Stimulated activated CD4-positive, alpha-beta T cell treated with anti-CD3 and anti-CD28 coated beads, Interleukin-1b, Interleukin-23, amount 100 ng/mL, for 48 hours (primary cell): ENCODE data around the gene TMC1.

Source experiments
- DNase-seq: peaks from one replicate; pipeline ENCODE4 v3.0.0-alpha.2; 2020

TMC1 gene

DNA sequence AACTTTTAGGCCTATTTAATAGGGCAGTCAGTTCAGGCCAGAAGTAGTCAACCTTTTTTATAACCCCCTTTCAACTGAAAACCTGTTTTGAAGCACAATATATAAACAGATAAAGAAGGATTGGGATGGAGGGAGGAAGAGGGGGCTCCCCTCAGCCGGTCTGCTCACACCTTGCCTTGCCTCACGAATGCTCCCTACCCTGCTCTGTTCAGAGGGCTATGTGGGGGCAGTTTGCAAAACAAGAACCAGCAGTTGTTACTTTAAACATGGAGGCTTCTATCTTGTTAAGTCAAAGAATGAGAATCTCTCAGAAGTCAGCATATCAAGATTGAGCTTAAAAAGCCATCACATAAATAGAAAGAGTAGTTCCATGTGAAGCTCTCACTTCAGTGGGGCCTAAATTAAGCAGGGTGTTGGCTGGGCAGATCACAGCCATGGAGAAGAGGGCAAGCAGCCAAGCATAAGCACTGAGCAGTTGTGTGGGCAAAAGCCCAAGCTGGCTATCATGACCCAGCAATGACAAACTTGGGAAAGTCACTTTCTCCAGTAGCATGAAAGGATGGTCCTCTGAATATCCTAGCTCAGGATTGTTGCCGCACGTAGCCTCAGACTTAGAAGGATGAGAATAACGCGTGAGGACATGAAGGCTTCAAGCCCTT lies 360.8 kb downstream of the TMC1 start:
- DNase-seq: no peak

DNA sequence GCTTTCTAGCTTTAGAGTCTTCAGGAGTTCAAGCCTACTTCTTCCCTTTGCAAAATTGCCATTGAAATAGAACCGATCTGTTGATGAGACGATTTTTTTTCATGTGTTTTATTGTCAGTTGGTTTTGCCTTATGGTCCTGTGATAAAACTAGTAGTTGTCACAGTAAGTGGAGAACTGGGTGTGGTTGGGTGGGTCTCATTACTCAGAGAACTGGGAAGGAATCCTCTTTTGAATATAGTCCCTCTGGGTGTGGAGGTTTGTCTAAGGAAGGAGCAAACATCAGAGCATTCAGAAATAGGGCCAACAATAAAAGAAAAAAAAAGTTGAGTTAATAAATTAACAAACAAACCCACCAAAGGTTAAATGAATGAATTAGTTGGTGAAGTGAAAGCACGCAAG lies 362.5 kb downstream of the TMC1 start:
- no peak for DNase-seq

DNA sequence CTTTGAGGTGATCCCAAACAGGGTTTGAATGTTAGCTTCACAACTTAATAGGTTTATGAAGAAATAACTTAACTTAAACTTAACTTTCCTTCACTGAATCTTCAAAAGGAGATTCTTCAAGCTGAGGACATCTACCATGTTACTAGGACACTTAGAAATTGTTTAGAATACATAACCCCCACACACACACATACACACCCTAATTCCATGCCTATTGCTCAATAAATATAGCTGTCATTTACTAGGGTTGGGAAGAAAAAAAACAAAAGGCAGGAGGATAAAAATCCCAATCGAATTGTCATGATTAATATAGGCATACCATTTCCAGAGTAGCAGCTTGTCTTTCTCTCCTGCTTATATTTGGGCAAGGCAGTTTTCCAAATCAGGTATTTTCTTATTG lies 363.1 kb downstream of the TMC1 start:
- no peak for DNase-seq
